T-cell (primary cell): ENCODE results near the gene NR1I3. TPM values are rescaled to one million over a fixed set of nuclear protein-coding genes. Genes with fewer than 3 reads are reported as not detected.
A peak's percentile ranks its signal among the peaks of the same experiment; 100 is the strongest.

Experiments used
- ATAC-seq, 4 experiments: fragments of 200-7000 bp in 3 of 4; fragments of 150-1000 bp in 1 of 4; cut with Tn5 transposase; replicated peaks in 1 of 4; 1 replicate in 3 of 4; 2 replicates in 1 of 4; pipeline ENCODE4 v1.10.0; 2021; ENCODE audit warnings: moderate library complexity in 3 of 4, mild to moderate bottlenecking in 2 of 4, moderate number of reproducible peaks in 1 of 4
- CTCF ChIA-PET, 2 donors: fragments of 300-600 bp; sonication (Branson Sonifier 250); formaldehyde crosslinking; loops; one replicate each; lab custom pipeline; 2022; ENCODE audit warnings: antibody characterized with exemption in 2 of 2; lab: Charles Lee
- POLR2A ChIA-PET, 2 donors: fragments of 300-600 bp; sonication (Branson Sonifier 250); formaldehyde crosslinking; loops; one replicate each; lab custom pipeline; 2022; ENCODE audit warnings: antibody characterized with exemption in 2 of 2; lab: Charles Lee
- DNase-seq, 35 experiments: peaks; one replicate each; pipeline versions ENCODE4 v3.0.0 to v3.0.0-alpha.2; 2013 to 2023
- H3K27ac ChIP-seq: one replicate; pipeline ENCODE4 v1.5.1; 2013; ENCODE audit warnings: low read length
- H3K27me3 ChIP-seq, 2 experiments: replicated peaks in 1 of 2; 1 replicate in 1 of 2; 2 replicates in 1 of 2; pipeline versions ENCODE4 v1.6.1 to v1.7.0; 2013; ENCODE audit warnings: low read length in 1 of 2, mixed read lengths in 1 of 2; ENCODE audit not compliant: control insufficient read depth in 2 of 2, insufficient read depth in 2 of 2; ENCODE audit errors: extremely low read depth in 1 of 2
- H3K36me3 ChIP-seq, 2 donors: 1 replicate in 1 of 2; 2 replicates in 1 of 2; pipeline versions ENCODE4 v1.6.1 to v1.7.0; 2013; ENCODE audit warnings: low read length in 1 of 2; ENCODE audit not compliant: control insufficient read depth in 2 of 2, insufficient read depth in 1 of 2; ENCODE audit errors: extremely low read depth in 1 of 2
- H3K4me1 ChIP-seq, 2 experiments: 1 replicate in 1 of 2; 2 replicates in 1 of 2; pipeline versions ENCODE4 v1.6.1 to v1.7.0; 2013; ENCODE audit warnings: low read length in 2 of 2, mixed read lengths in 1 of 2; ENCODE audit not compliant: insufficient read depth in 2 of 2, control insufficient read depth in 1 of 2; ENCODE audit errors: extremely low read depth in 1 of 2
- H3K4me3 ChIP-seq, 2 donors: 1 replicate in 1 of 2; 2 replicates in 1 of 2; pipeline versions ENCODE4 v1.5.1 to v1.7.0; 2013; ENCODE audit warnings: mild to moderate bottlenecking in 2 of 2, low read length in 1 of 2, moderate library complexity in 1 of 2; ENCODE audit not compliant: control insufficient read depth in 1 of 2; ENCODE audit errors: extremely low read depth in 1 of 2
- H3K9me3 ChIP-seq: 2 replicates; pipeline ENCODE4 v1.7.0; 2013
- H3K27ac Mint-ChIP-seq, 2 donors: one replicate each; pipeline ENCODE4 v1.8.0; 2020 to 2021; ENCODE audit warnings: mild to moderate bottlenecking in 2 of 2, mixed read lengths in 2 of 2
- H3K27me3 Mint-ChIP-seq, 2 donors: one replicate each; pipeline ENCODE4 v1.8.0; 2021 to 2022; ENCODE audit warnings: mixed read lengths in 2 of 2
- H3K36me3 Mint-ChIP-seq: one replicate; pipeline ENCODE4 v1.8.0; 2021; ENCODE audit warnings: mixed read lengths
- H3K4me1 Mint-ChIP-seq, 3 donors: one replicate each; pipeline ENCODE4 v1.8.0; 2020 to 2022; ENCODE audit warnings: mixed read lengths in 3 of 3, mild to moderate bottlenecking in 1 of 3
- H3K4me3 Mint-ChIP-seq, 3 donors: one replicate each; pipeline ENCODE4 v1.8.0; 2020 to 2022; ENCODE audit warnings: mild to moderate bottlenecking in 3 of 3, mixed read lengths in 3 of 3, moderate library complexity in 3 of 3
- H3K9me3 Mint-ChIP-seq, 3 donors: one replicate each; pipeline ENCODE4 v1.8.0; 2020 to 2022; ENCODE audit warnings: mixed read lengths in 3 of 3
- WGBS: methylation state at CpG from one replicate; pipeline ENCODE4 v1.1.5; 2013; ENCODE audit warnings: missing lambda C conversion rate; ENCODE audit not compliant: insufficient coverage; 5-methylcytosine and 5-hydroxymethylcytosine counted together
- total RNA-seq, 35 experiments: library from RNA in 6 of 35; stranded (reverse) in 6 of 35; fragments of 120-200 nt in 1 of 35; gene quantifications; one replicate each; pipeline versions ENCODE4 v1.2.1 to v1.2.4 and lab custom pipeline; 2013 to 2026

Gene NR1I3
- total RNA-seq, 5 donors from 2014 or later (not counting 1 experiment from before 2014, with no cell fraction given), result not detected

DNA sequence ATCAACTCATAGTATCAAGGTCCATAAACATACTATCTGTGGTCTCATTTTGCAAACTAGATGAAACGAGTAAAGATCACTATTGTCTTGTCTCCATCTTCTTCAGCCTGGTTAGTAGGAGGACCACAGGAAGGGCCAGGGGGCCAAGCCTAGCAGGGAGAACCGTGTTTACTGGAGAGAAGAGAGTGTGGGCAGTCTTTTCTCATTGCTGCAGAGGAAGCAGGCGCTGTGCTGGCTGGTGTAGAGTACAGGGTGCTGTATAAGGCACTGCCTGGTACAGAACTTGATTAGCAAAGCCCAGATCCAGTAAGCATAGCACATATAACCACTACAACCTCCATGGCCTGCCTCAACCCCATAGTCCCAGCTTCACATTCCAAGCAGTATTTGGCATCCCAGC lies 50.7 kb downstream of the NR1I3 start:
- DNase-seq, result no peak
- CTCF ChIA-PET, result interaction anchor here (0.6 to 0.7 kb wide), 3 partner anchors 34 to 310 kb away, joined by 3 to 8 read pairs (median 3); no protein-coding TSS in a partner anchor
- H3K4me3 Mint-ChIP-seq, result peak overlapping the region in 2 of 3 donors; percentile 17 to 76
- H3K9me3 ChIP-seq, result no peaks in the 10 kb centered on the region
- no peaks in the 10 kb centered on the region for H3K9me3 Mint-ChIP-seq
- peak overlapping the region; percentile 89 for H3K27ac ChIP-seq
- H3K4me1 ChIP-seq, result peaks cover 46 to 80% of the 10 kb centered on the region in 2 experiments
- no peaks in the 10 kb centered on the region for H3K27me3 ChIP-seq
- peaks cover 72 to 77% (median 73%) of the 10 kb centered on the region in 3 donors for H3K4me1 Mint-ChIP-seq
- no peak overlapping the region for H3K4me3 ChIP-seq
- H3K27ac Mint-ChIP-seq, result peak overlapping the region; percentile 95
- H3K36me3 Mint-ChIP-seq, result peaks cover under 1% of the 10 kb centered on the region
- POLR2A ChIA-PET, result no interaction called here
- H3K36me3 ChIP-seq, result no peaks in the 10 kb centered on the region
- H3K27me3 Mint-ChIP-seq, result no peaks in the 10 kb centered on the region
- no peak for ATAC-seq
- WGBS, result 50% methylated on average over 2 of the region's 3 CpGs

DNA sequence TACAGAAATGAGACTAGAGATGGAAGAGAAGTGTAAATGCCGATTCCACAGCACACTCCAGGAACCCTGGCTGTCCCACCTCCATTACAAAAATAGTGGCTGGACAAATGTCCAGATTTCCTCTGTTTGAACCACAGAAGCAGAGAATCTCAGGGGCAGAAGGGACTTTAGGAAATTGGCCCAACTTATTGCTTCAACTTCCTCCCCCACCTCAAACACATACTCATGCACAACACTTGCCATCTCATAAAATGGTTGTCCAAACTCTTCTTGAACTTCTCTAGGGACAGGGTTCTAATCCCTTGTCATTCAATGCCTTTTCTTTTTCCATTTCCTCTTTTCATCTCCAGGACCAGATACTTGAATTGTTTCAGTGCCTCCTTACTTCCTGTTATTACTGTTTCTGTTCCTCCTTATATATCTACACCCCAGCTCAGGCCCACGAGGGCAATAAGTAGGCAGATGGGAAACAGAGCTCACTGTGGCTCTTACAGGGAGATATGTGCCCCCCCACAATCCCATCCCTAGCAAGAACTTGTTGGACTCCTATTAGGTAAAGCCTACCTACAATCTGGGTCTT lies 52.2 kb downstream of the NR1I3 start:
- ATAC-seq (peak; percentile 2 to 4 (median 3)), DNase-seq (peak in 1 of 35 experiments; percentile 30)
- H3K27me3 Mint-ChIP-seq, result no peaks in the 10 kb centered on the region
- Histone ChIP-seq H3K4me1 (peaks cover 61 to 86% of the 10 kb centered on the region in 2 experiments), H3K36me3 (no peaks in the 10 kb centered on the region), H3K27ac (peak overlapping the region; percentile 89), H3K9me3 (no peaks in the 10 kb centered on the region), H3K27me3 (no peaks in the 10 kb centered on the region), H3K4me3 (peak overlapping the region; percentile 15 to 18)
- H3K9me3 Mint-ChIP-seq, result no peaks in the 10 kb centered on the region
- H3K4me1 Mint-ChIP-seq, result peaks cover 78 to 81% (median 80%) of the 10 kb centered on the region in 3 donors
- WGBS, result no CpG with 5 or more reads among the region's 2 CpGs
- ChIA-PET CTCF (interaction anchor here (0.6 to 2.3 kb wide), 7 partner anchors 15 to 120 kb away, joined by 3 to 19 read pairs (median 4); partner anchors contain the start of gene TOMM40L (in 1 of the 2)), POLR2A (interaction anchor here (0.5 to 1.3 kb wide), 3 partner anchors 19 to 86 kb away, joined by 3 to 13 read pairs (median 5); partner anchors contain the start of genes PPOX (in 1 of the 2) and UFC1 (in 1 of the 2))
- peak overlapping the region; percentile 76 to 78 (median 76) for H3K4me3 Mint-ChIP-seq
- H3K36me3 Mint-ChIP-seq, result peaks cover 5% of the 10 kb centered on the region
- peak overlapping the region; percentile 95 for H3K27ac Mint-ChIP-seq

DNA sequence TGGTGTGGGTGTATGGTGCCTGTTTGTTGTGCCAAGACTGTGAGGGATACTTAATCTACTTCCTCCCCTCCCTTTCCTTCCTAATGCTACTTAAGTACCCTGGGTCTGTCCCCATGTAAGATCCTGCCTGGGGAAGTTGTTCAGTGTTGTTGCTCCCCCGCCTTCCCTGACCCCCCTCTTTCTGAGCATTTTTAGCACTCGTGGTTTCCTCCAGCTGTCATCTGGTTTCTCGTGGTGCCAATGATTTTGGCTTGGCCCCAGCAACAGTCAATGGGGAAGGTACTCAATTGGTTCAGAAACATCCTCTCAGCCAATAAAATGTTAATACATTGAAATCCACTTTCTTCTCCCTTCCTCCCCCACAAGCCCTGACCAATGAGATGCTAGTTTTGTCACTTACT lies 52.7 kb downstream of the NR1I3 start:
- peak overlapping the region; percentile 95 for H3K27ac Mint-ChIP-seq
- ChIA-PET CTCF (interaction anchor here in 1 of 2 donors (0.6 to 2.3 kb wide), 6 partner anchors 15 to 121 kb away, joined by 3 to 19 read pairs (median 4); partner anchors contain the start of gene TOMM40L), POLR2A (interaction anchor here in 1 of 2 donors (1.3 kb wide), 1 partner anchor 19 kb away, joined by 13 read pairs; the partner anchor contains the start of gene PPOX)
- H3K27me3 Mint-ChIP-seq, result no peaks in the 10 kb centered on the region
- no CpG with 5 or more reads among the region's 3 CpGs for WGBS
- Histone ChIP-seq H3K27ac (peak overlapping the region; percentile 89), H3K4me1 (peaks cover 63 to 87% of the 10 kb centered on the region in 2 experiments), H3K4me3 (peak overlapping the region; percentile 5 to 45), H3K9me3 (no peaks in the 10 kb centered on the region), H3K36me3 (no peaks in the 10 kb centered on the region), H3K27me3 (no peaks in the 10 kb centered on the region)
- H3K4me3 Mint-ChIP-seq, result peak overlapping the region; percentile 76 to 78 (median 76)
- peaks cover 81 to 86% (median 84%) of the 10 kb centered on the region in 3 donors for H3K4me1 Mint-ChIP-seq
- peaks cover 5% of the 10 kb centered on the region for H3K36me3 Mint-ChIP-seq
- no peaks in the 10 kb centered on the region for H3K9me3 Mint-ChIP-seq
- DNase-seq, result peak; percentile 60 to 91 (median 80)
- peak; percentile 74 to 89 (median 75) for ATAC-seq

DNA sequence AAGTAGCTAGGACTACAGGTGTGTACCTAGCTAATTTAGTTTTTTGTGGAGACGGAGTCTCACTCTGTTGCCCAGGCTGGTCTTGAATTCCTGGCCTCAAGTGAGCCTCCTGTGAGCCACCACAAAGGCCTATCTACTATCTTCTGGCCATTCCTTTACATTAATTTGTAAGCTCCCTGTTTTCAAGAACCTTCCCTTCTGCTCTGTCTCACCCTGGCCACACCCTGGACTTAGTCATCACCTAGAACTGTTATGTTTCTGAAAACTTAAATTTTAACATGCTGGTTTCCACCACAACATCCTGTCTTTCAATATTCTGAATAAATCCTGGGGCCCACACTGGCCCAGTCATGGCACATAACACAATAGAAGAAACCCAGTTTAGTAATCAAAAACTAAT lies 55.8 kb downstream of the NR1I3 start:
- CTCF ChIA-PET, result interaction anchor here (0.6 to 2.4 kb wide), 7 partner anchors 9 to 547 kb away, joined by 3 to 13 read pairs (median 4); partner anchors contain the start of genes NDUFS2 (in 1 of the 2), PPOX (in 1 of the 2) and TOMM40L (in 1 of the 2)
- Mint-ChIP-seq H3K27ac (peak overlapping the region; percentile 97 to 98), H3K9me3 (no peaks in the 10 kb centered on the region), H3K36me3 (peaks cover 5% of the 10 kb centered on the region), H3K4me3 (peak overlapping the region; percentile 55 to 76 (median 66)), H3K27me3 (no peaks in the 10 kb centered on the region), H3K4me1 (peaks cover 81 to 87% (median 83%) of the 10 kb centered on the region in 3 donors)
- no CpG with 5 or more reads among the region's 1 CpG for WGBS
- Histone ChIP-seq H3K36me3 (no peaks in the 10 kb centered on the region), H3K9me3 (no peaks in the 10 kb centered on the region), H3K27ac (peak overlapping the region; percentile 89), H3K27me3 (no peaks in the 10 kb centered on the region), H3K4me3 (peak overlapping the region in 1 of 2 donors; percentile 1), H3K4me1 (peaks cover 57 to 80% of the 10 kb centered on the region in 2 experiments)
- ATAC-seq (peak; percentile 25 to 66 (median 60)), DNase-seq (peak in 29 of 35 experiments; percentile 29 to 71 (median 40))
- POLR2A ChIA-PET, result interaction anchor here in 1 of 2 donors (0.8 to 1.3 kb wide), 3 partner anchors 17 to 50 kb away, joined by 3 to 7 read pairs (median 5); partner anchors contain the start of genes DEDD, PPOX and UFC1

DNA sequence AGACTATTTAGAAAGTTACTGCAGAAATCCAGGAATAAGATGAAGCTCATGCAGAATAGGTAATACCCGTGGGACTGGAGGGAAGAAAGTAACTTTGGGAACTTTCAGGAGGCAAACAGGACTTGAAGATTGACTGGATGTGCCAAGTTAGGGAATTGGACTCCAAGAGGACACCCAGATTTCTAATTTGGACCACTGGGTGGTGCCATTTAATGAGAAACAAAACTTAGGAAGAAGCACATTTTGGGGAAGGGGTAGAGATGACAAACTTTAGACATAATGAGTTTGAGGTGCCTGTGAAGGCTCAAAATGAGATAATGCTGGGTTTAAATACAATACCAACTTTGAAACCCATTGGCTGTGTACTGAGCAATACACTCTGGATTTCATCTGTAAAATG lies 57.4 kb downstream of the NR1I3 start:
- no peaks in the 10 kb centered on the region for H3K27me3 Mint-ChIP-seq
- Histone ChIP-seq H3K36me3 (peaks cover 0 to 4% of the 10 kb centered on the region in 2 donors), H3K4me1 (peaks cover 49 to 78% of the 10 kb centered on the region in 2 experiments), H3K4me3 (no peak overlapping the region), H3K27ac (peak overlapping the region; percentile 89), H3K9me3 (no peaks in the 10 kb centered on the region), H3K27me3 (no peaks in the 10 kb centered on the region)
- peak overlapping the region; percentile 29 to 50 (median 41) for H3K4me3 Mint-ChIP-seq
- H3K9me3 Mint-ChIP-seq, result no peaks in the 10 kb centered on the region
- peak overlapping the region; percentile 92 to 95 for H3K27ac Mint-ChIP-seq
- CTCF ChIA-PET, result interaction anchor here (0.8 to 2.3 kb wide), 5 partner anchors 10 to 112 kb away, joined by 3 to 13 read pairs (median 4); partner anchors contain the start of genes PPOX (in 2 of the 2) and TOMM40L (in 1 of the 2)
- peaks cover 11% of the 10 kb centered on the region for H3K36me3 Mint-ChIP-seq
- 73% methylated on average over 1 of the region's 1 CpG for WGBS
- ATAC-seq (no peak), DNase-seq (peak in 1 of 35 experiments; percentile 36)
- POLR2A ChIA-PET, result interaction anchor here in 1 of 2 donors (0.5 kb wide), 1 partner anchor 83 kb away, joined by 3 read pairs; no protein-coding TSS in a partner anchor
- H3K4me1 Mint-ChIP-seq, result peaks cover 78 to 87% (median 81%) of the 10 kb centered on the region in 3 donors

DNA sequence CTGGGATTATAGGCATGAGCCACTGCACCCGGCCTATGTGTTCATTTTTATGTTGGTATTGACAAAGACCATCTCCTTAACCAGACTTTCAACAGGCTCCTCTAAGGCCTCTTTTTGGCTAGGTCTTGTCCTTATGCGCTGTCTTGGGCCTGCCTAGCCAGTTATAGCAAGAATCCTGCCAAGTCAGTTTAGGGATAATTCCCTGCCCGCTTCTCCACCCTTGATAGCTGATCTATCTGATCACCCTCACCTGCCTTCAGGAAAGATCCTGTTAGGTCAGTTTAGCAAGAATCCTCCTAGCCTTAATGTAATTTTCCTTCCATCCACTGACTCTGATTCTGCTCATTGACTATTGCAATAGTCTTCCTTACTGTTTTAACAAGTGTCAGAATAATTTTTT lies 58.3 kb downstream of the NR1I3 start:
- DNase-seq, result no peak
- peaks cover 4 to 13% of the 10 kb centered on the region in 2 donors for H3K36me3 ChIP-seq
- H3K36me3 Mint-ChIP-seq, result peaks cover 18% of the 10 kb centered on the region
- H3K4me1 Mint-ChIP-seq, result peaks cover 80 to 88% (median 83%) of the 10 kb centered on the region in 3 donors
- ChIA-PET CTCF (no interaction called here), POLR2A (no interaction called here)
- no peak overlapping the region for H3K4me3 ChIP-seq
- H3K27ac ChIP-seq, result peak overlapping the region; percentile 89
- ATAC-seq, result no peak
- H3K4me1 ChIP-seq, result peaks cover 43 to 78% of the 10 kb centered on the region in 2 experiments
- H3K4me3 Mint-ChIP-seq, result peak overlapping the region in 1 of 3 donors; percentile 50
- peak overlapping the region; percentile 92 to 95 for H3K27ac Mint-ChIP-seq
- no peaks in the 10 kb centered on the region for H3K9me3 ChIP-seq
- WGBS, result 100% methylated on average over 2 of the region's 3 CpGs
- no peaks in the 10 kb centered on the region for H3K27me3 Mint-ChIP-seq
- no peaks in the 10 kb centered on the region for H3K27me3 ChIP-seq
- H3K9me3 Mint-ChIP-seq, result no peaks in the 10 kb centered on the region
